DND-41 (cell line): ENCODE results near the gene BAK1.

Experiments
- ATAC-seq: fragments of 200-7000 bp; cut with Tn5 transposase; 3 replicates; pipeline ENCODE4 v1.9.1; 2021; ENCODE audit warnings: low read depth; ENCODE audit not compliant: insufficient read depth
- DNase-seq: peaks from one replicate; pipeline ENCODE4 v3.0.0-alpha.2; 2020
- H2AFZ ChIP-seq: 2 replicates; pipeline ENCODE4 v1.6.0; 2012; ENCODE audit warnings: low read depth, low read length
- H3K27ac ChIP-seq: 2 replicates; pipeline ENCODE4 v1.5.1; 2012; ENCODE audit warnings: low read length, inconsistent platforms
- H3K27me3 ChIP-seq: fragments of 200-600 bp; sonication (generic); 2 replicates; pipeline ENCODE4 v1.6.0; 2012; ENCODE audit warnings: low read length, mild to moderate bottlenecking, inconsistent platforms; ENCODE audit not compliant: insufficient read depth, poor library complexity
- H3K36me3 ChIP-seq: 2 replicates; pipeline ENCODE4 v1.5.1; 2012; ENCODE audit warnings: low read length, inconsistent platforms; ENCODE audit not compliant: insufficient read depth
- H3K4me1 ChIP-seq: 2 replicates; pipeline ENCODE4 v1.5.1; 2012; ENCODE audit warnings: mild to moderate bottlenecking, low read length; ENCODE audit not compliant: insufficient read depth
- H3K4me2 ChIP-seq: 2 replicates; pipeline ENCODE4 v1.6.0; 2012; ENCODE audit warnings: mild to moderate bottlenecking, moderate library complexity, low read length, inconsistent platforms; ENCODE audit not compliant: insufficient read depth
- H3K4me3 ChIP-seq, 2 experiments: fragments of 200-600 bp in 1 of 2; shearing (Covaris generic) in 1 of 2; 2 replicates each; pipeline ENCODE4 v1.5.1; 2012 to 2016; ENCODE audit warnings: inconsistent platforms in 2 of 2, low read length in 2 of 2, mild to moderate bottlenecking in 2 of 2, low read depth in 1 of 2, moderate library complexity in 1 of 2
- H3K79me2 ChIP-seq: 2 replicates; pipeline ENCODE4 v1.6.0; 2012; ENCODE audit warnings: low read length, inconsistent platforms; ENCODE audit not compliant: insufficient read depth
- H3K9ac ChIP-seq: 2 replicates; pipeline ENCODE4 v1.6.0; 2012; ENCODE audit warnings: low read depth, mild to moderate bottlenecking, inconsistent platforms, low read length, moderate library complexity
- H3K9me3 ChIP-seq: 2 replicates; pipeline ENCODE4 v1.5.1; 2012; ENCODE audit warnings: low read length, moderate library complexity, mild to moderate bottlenecking, inconsistent platforms; ENCODE audit not compliant: insufficient read depth, severe bottlenecking
- H4K20me1 ChIP-seq: 2 replicates; pipeline ENCODE4 v1.6.0; 2012; ENCODE audit warnings: low read length; ENCODE audit not compliant: insufficient read depth
- EZH2 ChIP-seq: IDR thresholded peaks from 3 replicates; pipeline ENCODE4 v1.6.1; 2012; ENCODE audit warnings: borderline replicate concordance, low read depth, mild to moderate bottlenecking, moderate library complexity, low read length, inconsistent platforms; ENCODE audit not compliant: severe bottlenecking
- TF ChIP-seq, protein P1 (sequence below): IDR thresholded peaks from 2 replicates; pipeline ENCODE4 v1.5.1; 2012; ENCODE audit warnings: borderline replicate concordance, low read length, moderate library complexity, mild to moderate bottlenecking; ENCODE audit not compliant: poor library complexity, severe bottlenecking; ENCODE audit errors: extremely low read depth

BAK1 gene

DNA sequence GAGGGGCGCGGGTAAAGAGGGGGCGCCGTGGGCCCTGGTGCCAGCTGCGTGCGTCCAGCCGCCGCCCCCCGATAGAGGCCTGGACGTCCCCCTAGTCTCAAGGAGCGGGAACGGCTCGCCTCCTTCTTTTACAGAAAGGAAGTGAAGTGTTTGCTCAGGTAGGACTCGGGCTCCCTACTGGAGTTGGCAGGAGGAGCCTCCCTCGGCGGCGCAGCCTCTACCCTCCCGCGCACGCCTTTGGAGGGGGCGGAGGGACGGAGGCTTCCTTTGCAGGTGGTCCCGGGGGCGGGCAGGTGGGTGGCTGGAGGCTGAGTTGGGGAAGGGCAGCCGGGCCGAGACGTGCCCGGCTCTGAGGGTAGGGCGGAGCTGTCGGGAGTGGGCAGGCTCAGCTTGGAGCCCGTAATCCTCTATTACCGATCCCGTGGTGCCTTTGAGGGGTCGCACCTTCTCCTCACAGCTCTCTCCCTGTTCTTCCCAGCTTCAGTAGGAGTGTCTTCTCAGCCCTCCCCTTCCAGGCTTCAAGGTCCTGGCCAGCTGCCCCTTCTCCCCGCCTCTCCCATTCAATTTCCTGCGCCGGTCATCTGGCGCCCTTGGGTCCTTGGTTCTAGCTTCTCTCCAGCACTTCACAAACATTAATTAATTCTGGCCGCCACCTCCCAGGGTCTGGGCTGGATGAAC, 41.8 kb upstream of the BAK1 start:
- Histone ChIP-seq H3K9ac (peak overlapping the region; percentile 97), H3K27me3 (no peaks in the 10 kb centered on the region), H2AFZ (peak overlapping the region; percentile 95), H3K4me2 (peak overlapping the region; percentile 98), H3K9me3 (no peaks in the 10 kb centered on the region), H3K4me1 (peaks cover 47% of the 10 kb centered on the region), H3K36me3 (peaks cover 31% of the 10 kb centered on the region), H3K27ac (peak overlapping the region; percentile 86), H3K4me3 (peak overlapping the region; percentile 94 to 98), H4K20me1 (peaks cover 31% of the 10 kb centered on the region), H3K79me2 (peaks cover 55% of the 10 kb centered on the region)
- ATAC-seq: peak; percentile 56
- TF ChIP-seq, protein P1, sequence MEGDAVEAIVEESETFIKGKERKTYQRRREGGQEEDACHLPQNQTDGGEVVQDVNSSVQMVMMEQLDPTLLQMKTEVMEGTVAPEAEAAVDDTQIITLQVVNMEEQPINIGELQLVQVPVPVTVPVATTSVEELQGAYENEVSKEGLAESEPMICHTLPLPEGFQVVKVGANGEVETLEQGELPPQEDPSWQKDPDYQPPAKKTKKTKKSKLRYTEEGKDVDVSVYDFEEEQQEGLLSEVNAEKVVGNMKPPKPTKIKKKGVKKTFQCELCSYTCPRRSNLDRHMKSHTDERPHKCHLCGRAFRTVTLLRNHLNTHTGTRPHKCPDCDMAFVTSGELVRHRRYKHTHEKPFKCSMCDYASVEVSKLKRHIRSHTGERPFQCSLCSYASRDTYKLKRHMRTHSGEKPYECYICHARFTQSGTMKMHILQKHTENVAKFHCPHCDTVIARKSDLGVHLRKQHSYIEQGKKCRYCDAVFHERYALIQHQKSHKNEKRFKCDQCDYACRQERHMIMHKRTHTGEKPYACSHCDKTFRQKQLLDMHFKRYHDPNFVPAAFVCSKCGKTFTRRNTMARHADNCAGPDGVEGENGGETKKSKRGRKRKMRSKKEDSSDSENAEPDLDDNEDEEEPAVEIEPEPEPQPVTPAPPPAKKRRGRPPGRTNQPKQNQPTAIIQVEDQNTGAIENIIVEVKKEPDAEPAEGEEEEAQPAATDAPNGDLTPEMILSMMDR: no peak
- no peak for TF ChIP-seq EZH2
- peak; percentile 51 for DNase-seq

DNA sequence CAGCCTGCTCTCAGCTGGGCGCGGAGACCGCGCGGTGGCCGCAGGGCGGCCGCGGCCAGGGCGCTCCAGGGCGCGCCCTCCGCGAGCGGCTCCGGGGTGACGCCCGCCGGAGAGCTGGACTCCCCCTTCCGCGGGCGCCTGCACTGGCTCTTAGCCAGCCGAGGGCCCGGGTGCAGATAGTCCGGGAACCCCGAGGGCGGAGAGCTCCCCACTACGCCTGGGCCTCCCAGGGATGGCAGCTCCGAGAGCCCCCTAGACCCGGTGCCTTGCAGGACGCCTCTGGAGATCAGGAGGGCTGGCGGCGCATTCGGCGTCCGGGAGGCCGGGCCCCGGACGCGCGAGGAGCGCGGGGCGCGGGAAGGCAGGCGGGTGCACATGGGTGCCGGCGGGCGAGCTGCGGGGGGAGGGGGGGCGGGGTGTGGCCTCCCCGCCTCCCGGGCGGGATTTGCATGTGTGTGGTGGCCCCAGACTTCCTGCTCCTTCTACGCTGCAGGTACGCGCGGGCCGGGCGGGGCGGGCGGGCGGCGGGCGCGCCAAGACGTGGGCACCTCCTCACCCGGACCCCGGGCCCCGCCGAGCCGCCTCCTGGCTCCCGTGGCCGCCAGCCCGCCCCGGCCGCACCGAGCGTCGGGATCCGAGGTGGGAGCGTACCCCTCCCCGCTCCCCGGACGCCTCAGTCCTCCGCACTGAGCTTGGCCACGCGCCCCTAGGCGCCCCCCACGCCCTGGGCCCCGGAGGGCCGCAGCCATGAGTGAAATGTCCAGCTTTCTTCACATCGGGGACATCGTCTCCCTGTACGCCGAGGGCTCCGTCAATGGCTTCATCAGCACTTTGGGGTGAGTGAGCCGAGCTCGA, 41.0 kb upstream of the BAK1 start, which contains the start of gene ITPR3:
Gene ITPR3 (plus strand): TSS at position 467 of the 855 bp plus-strand sequence. CDS start 281 bp downstream, at position 748.
- Histone ChIP-seq H3K27ac (peak within 1 kb of the TSS; percentile 86), H2AFZ (peak within 1 kb of the TSS; percentile 95), H4K20me1 (peaks cover 27% of the 10 kb centered on the region), H3K4me3 (peak within 1 kb of the TSS; percentile 94 to 98), H3K36me3 (peaks cover 26% of the 10 kb centered on the region), H3K79me2 (peaks cover 51% of the 10 kb centered on the region), H3K9ac (peak within 1 kb of the TSS; percentile 97), H3K9me3 (no peaks in the 10 kb centered on the region), H3K4me2 (peak within 1 kb of the TSS; percentile 98), H3K27me3 (no peaks in the 10 kb centered on the region), H3K4me1 (peaks cover 47% of the 10 kb centered on the region)
- DNase-seq (peak; percentile 81), ATAC-seq (peak; percentile 79)
- no peak for TF ChIP-seq EZH2
- TF ChIP-seq, protein P1: no peak

DNA sequence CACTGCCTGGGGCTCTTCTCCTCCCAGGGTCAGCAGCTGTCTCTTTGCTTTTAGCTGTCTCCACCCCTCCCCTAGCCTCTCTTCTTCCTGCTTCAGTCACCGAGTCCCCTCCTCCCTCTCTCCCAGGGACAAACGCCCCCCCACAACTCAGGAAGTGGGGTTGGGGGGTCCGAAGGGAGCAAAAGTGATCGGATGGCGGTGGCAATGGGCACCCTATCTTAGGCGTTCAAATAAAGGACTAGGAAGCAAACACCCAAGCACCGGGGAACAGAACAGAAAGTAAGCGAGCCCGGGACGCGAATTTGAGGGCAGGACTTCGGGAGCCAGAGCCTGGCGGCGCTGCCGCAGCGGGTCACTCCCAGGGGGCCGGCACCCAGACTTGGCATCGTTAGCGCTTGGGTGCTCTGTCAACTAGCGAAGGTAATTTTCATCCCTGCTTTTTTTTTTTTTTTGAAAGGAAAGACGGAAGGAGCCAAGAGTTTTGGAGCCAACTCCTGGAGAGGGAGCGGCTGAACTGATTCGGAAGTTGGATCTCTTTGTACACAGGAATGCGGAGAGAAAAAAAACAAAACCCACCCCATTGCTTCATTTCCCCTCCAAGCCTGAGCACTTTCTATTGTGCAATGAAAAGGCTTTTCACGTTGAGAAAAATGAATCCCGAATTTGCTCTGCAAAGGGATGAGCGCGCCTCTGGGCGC, 40.2 kb upstream of the BAK1 start:
- ATAC-seq: peak; percentile 54
- Histone ChIP-seq H2AFZ (peak overlapping the region; percentile 94), H3K9ac (peak overlapping the region; percentile 97), H3K9me3 (no peaks in the 10 kb centered on the region), H4K20me1 (peaks cover 22% of the 10 kb centered on the region), H3K36me3 (peaks cover 22% of the 10 kb centered on the region), H3K4me2 (peak overlapping the region; percentile 98), H3K79me2 (peaks cover 47% of the 10 kb centered on the region), H3K27me3 (no peaks in the 10 kb centered on the region), H3K27ac (peak overlapping the region; percentile 76), H3K4me3 (peak overlapping the region; percentile 86 to 98), H3K4me1 (peaks cover 47% of the 10 kb centered on the region)
- DNase-seq: peak; percentile 70
- TF ChIP-seq EZH2: no peak
- TF ChIP-seq, protein P1: no peak
